ENCODE results near the gene CFAP77.

- no peak for TF ChIP-seq EZH2 (IDR thresholded peaks at IDR 0.05; ENCODE audit: low read depth, low read length, severe bottlenecking)
- TF ChIP-seq CEBPB (IDR thresholded peaks at IDR 0.05; ENCODE audit: low read depth, low read length): no peak
- TF ChIP-seq CBX5 (IDR thresholded peaks at IDR 0.05; ENCODE audit: low read depth, low read length): no peak
- no peak for TF ChIP-seq POLR2A (IDR thresholded peaks at IDR 0.05; ENCODE audit: control extremely low read depth in 1 of 2, low read depth in 2 of 2, low read length in 2 of 2)
- TF ChIP-seq CTCF (IDR thresholded peaks at IDR 0.05; ENCODE audit: control extremely low read depth in 1 of 3, insufficient read depth in 1 of 3, low read depth in 1 of 3, low read length in 3 of 3): no peak
- no peak for TF ChIP-seq JUN (IDR thresholded peaks at IDR 0.05; ENCODE audit: low read depth, low read length)
- no peak for TF ChIP-seq FOSL1 (IDR thresholded peaks at IDR 0.05; ENCODE audit: insufficient read depth, low read depth, low read length)
- TF ChIP-seq MAFK (IDR thresholded peaks at IDR 0.05; ENCODE audit: low read depth, low read length): no peak
- no peak for TF ChIP-seq EP300 (IDR thresholded peaks at IDR 0.05; ENCODE audit: borderline replicate concordance in 1 of 2, low read depth in 2 of 2, low read length in 2 of 2)
- no peak for TF ChIP-seq GABPA (IDR thresholded peaks at IDR 0.05; ENCODE audit: borderline replicate concordance, insufficient read depth, low read length)
- TF ChIP-seq EGR1 (IDR thresholded peaks at IDR 0.05; ENCODE audit: borderline replicate concordance, low read depth, low read length): no peak
- TF ChIP-seq POLR2AphosphoS5 (IDR thresholded peaks at IDR 0.05; ENCODE audit: low read depth, low read length): no peak
Observed at GRCh38 chr9:132369421-132369820, 40.6 kb upstream of the CFAP77 start.

Data from H1 (cell line).